SK-N-SH (cell line): ENCODE results near the gene CUL7.

Experiments
- CHD2 ChIP-seq: fragments of 150-350 bp; IDR thresholded peaks from 2 replicates; pipeline ENCODE4 v1.6.1; 2018; ENCODE audit warnings: low read length; ENCODE audit not compliant: partially characterized antibody
- CTCF ChIP-seq: fragments of 200-600 bp; sonication (generic); IDR thresholded peaks from 2 replicates; pipeline ENCODE4 v1.6.1; 2017; ENCODE audit warnings: antibody characterized with exemption, mild to moderate bottlenecking, moderate library complexity
- ELF1 ChIP-seq: IDR thresholded peaks from 2 replicates; pipeline ENCODE4 v1.4.0; 2012
- EP300 ChIP-seq, 2 experiments: IDR thresholded peaks; 2 replicates each; pipeline versions ENCODE4 v1.4.0 to v1.6.1; 2012; ENCODE audit warnings: borderline replicate concordance in 1 of 2, low read depth in 1 of 2, low read length in 1 of 2
- FOSL2 ChIP-seq: IDR thresholded peaks from 2 replicates; pipeline ENCODE4 v1.4.0; 2012; ENCODE audit warnings: low read depth, mild to moderate bottlenecking, moderate library complexity, borderline replicate concordance
- MAX ChIP-seq: IDR thresholded peaks from 2 replicates; pipeline ENCODE4 v1.4.0; 2012; ENCODE audit warnings: low read depth
- MEF2A ChIP-seq: IDR thresholded peaks from 2 replicates; pipeline ENCODE4 v1.4.0; 2012; ENCODE audit warnings: low read depth, borderline replicate concordance
- POLR2AphosphoS5 ChIP-seq: IDR thresholded peaks from 2 replicates; pipeline ENCODE4 v1.6.1; 2012; ENCODE audit warnings: low read depth, low read length
- RFX5 ChIP-seq: IDR thresholded peaks from 2 replicates; pipeline ENCODE4 v1.6.1; 2012; ENCODE audit warnings: mild to moderate bottlenecking, improper control_type of control experiment, low read length
- TAF1 ChIP-seq: IDR thresholded peaks from 2 replicates; pipeline ENCODE4 v1.6.1; 2012; ENCODE audit warnings: low read depth, mild to moderate bottlenecking, low read length, moderate library complexity, borderline replicate concordance
- TCF12 ChIP-seq: IDR thresholded peaks from 2 replicates; pipeline ENCODE4 v1.4.0; 2012
- USF2 ChIP-seq: fragments of 150-350 bp; IDR thresholded peaks from 2 replicates; pipeline ENCODE4 v1.6.1; 2017; ENCODE audit warnings: antibody characterized with exemption, low read length, low read depth, borderline replicate concordance
- YY1 ChIP-seq: IDR thresholded peaks from 2 replicates; pipeline ENCODE4 v1.4.0; 2012; ENCODE audit warnings: low read depth, mild to moderate bottlenecking

GRCh38 chr6:43040542-43041257 is 13.0 kb downstream of the CUL7 start:
- TF ChIP-seq USF2 (no peak), EP300 (IDR thresholded peaks at IDR 0.05; ENCODE audit: borderline replicate concordance in 1 of 2, low read depth in 1 of 2, low read length in 1 of 2) (no peak), CHD2 (no peak), CTCF (no peak), POLR2AphosphoS5 (no peak), RFX5 (no peak), FOSL2 (no peak), MEF2A (no peak), YY1 (no peak), MAX (no peak), TAF1 (no peak), ELF1 (no peak), TCF12 (no peak)
